Activated CD4-positive, alpha-beta T cell treated with anti-CD3 and anti-CD28 coated beads, Interleukin-2, amount 10 ng/mL, durations not matched to agents 24 days and 14 days (primary cell): Measurements from ENCODE around the gene FAM234B. TPM values are rescaled to one million over a fixed set of nuclear protein-coding genes. Genes with fewer than 3 reads are reported as not detected.

Experiments
- DNase-seq: peaks from one replicate; pipeline ENCODE4 v3.0.0; 2022
- H3K27ac Mint-ChIP-seq: one replicate; pipeline ENCODE4 v1.8.0; 2022; ENCODE audit warnings: mild to moderate bottlenecking, mixed read lengths
- H3K27me3 Mint-ChIP-seq: one replicate; pipeline ENCODE4 v1.8.0; 2022; ENCODE audit warnings: mixed read lengths
- H3K36me3 Mint-ChIP-seq: one replicate; pipeline ENCODE4 v1.8.0; 2022; ENCODE audit warnings: low read depth, mild to moderate bottlenecking, mixed read lengths
- H3K4me1 Mint-ChIP-seq: one replicate; pipeline ENCODE4 v1.8.0; 2021; ENCODE audit warnings: mixed read lengths
- H3K4me3 Mint-ChIP-seq: one replicate; pipeline ENCODE4 v1.8.0; 2022; ENCODE audit warnings: mild to moderate bottlenecking, moderate library complexity, mixed read lengths
- H3K9me3 Mint-ChIP-seq: one replicate; pipeline ENCODE4 v1.8.0; 2021; ENCODE audit warnings: mixed read lengths
- intact Hi-C: fragments of 100-400 bp; cut with micrococcal nuclease; formaldehyde crosslinking; loops from one replicate; pipeline ENCODE4 v1.15.1; 2023
- total RNA-seq: library from RNA; stranded (reverse); gene quantifications from 2 replicates; pipeline ENCODE4 v1.2.3, GENCODE V29; 2022

The FAM234B gene
- total RNA-seq, 1 donor from 2014 or later: 9.0 TPM

GRCh38 chr12:13095266-13095995 is 51.2 kb downstream of the FAM234B start:
- Mint-ChIP-seq H3K27me3 (no peaks in the 10 kb centered on the region), H3K36me3 (no peaks in the 10 kb centered on the region), H3K27ac (no peak overlapping the region), H3K4me1 (peaks cover 24% of the 10 kb centered on the region), H3K9me3 (no peaks in the 10 kb centered on the region), H3K4me3 (no peak overlapping the region)
- intact Hi-C loops: loop anchor here (5.0 kb wide), 2 partner anchors 53 to 308 kb away; partner anchors contain the start of genes APOLD1 and FAM234B
- DNase-seq: no peak

GRCh38 chr12:13097491-13098011 is 53.4 kb downstream of the FAM234B start:
- no peak for DNase-seq
- Mint-ChIP-seq H3K27ac (peak overlapping the region; percentile 6), H3K9me3 (no peaks in the 10 kb centered on the region), H3K4me3 (peak overlapping the region; percentile 44), H3K27me3 (no peaks in the 10 kb centered on the region), H3K36me3 (no peaks in the 10 kb centered on the region), H3K4me1 (peaks cover 36% of the 10 kb centered on the region)
- intact Hi-C loops: loop anchor here (1.0 to 5.0 kb wide), 5 partner anchors 55 to 310 kb away; partner anchors contain the start of genes APOLD1 and FAM234B

GRCh38 chr12:13099066-13099843 is 55.1 kb downstream of the FAM234B start:
- H3K4me1 Mint-ChIP-seq: peaks cover 45% of the 10 kb centered on the region
- peak overlapping the region; percentile 79 for H3K27ac Mint-ChIP-seq
- H3K27me3 Mint-ChIP-seq: no peaks in the 10 kb centered on the region
- no peak for DNase-seq
- H3K9me3 Mint-ChIP-seq: no peaks in the 10 kb centered on the region
- H3K36me3 Mint-ChIP-seq: no peaks in the 10 kb centered on the region
- intact Hi-C loops: loop anchor here (5.0 kb wide), 2 partner anchors 57 to 312 kb away; partner anchors contain the start of genes APOLD1 and FAM234B
- peak overlapping the region; percentile 42 for H3K4me3 Mint-ChIP-seq

GRCh38 chr12:13099844-13100604 is 55.8 kb downstream of the FAM234B start:
- Mint-ChIP-seq H3K27me3 (no peaks in the 10 kb centered on the region), H3K9me3 (no peaks in the 10 kb centered on the region), H3K36me3 (no peaks in the 10 kb centered on the region), H3K4me3 (peak overlapping the region; percentile 77), H3K4me1 (peaks cover 45% of the 10 kb centered on the region), H3K27ac (peak overlapping the region; percentile 89)
- DNase-seq: no peak
- intact Hi-C loops: loop anchor here (5.0 to 10.0 kb wide), 4 partner anchors 58 to 1855 kb away; partner anchors contain the start of genes APOLD1 and FAM234B

GRCh38 chr12:13100605-13100881 is 56.4 kb downstream of the FAM234B start:
- no peak for DNase-seq
- Mint-ChIP-seq H3K9me3 (no peaks in the 10 kb centered on the region), H3K4me3 (peak overlapping the region; percentile 77), H3K36me3 (no peaks in the 10 kb centered on the region), H3K4me1 (peaks cover 45% of the 10 kb centered on the region), H3K27ac (peak overlapping the region; percentile 89), H3K27me3 (no peaks in the 10 kb centered on the region)
- intact Hi-C loops: loop anchor here (5.0 to 10.0 kb wide), 2 partner anchors 247 to 1854 kb away; no protein-coding TSS in a partner anchor

- Mint-ChIP-seq H3K9me3 (no peaks in the 10 kb centered on the region), H3K36me3 (no peaks in the 10 kb centered on the region), H3K4me3 (peak overlapping the region; percentile 77), H3K27ac (peak overlapping the region; percentile 89), H3K4me1 (peaks cover 45% of the 10 kb centered on the region), H3K27me3 (peaks cover 3% of the 10 kb centered on the region)
- intact Hi-C loops: loop anchor here (1.0 to 10.0 kb wide), 6 partner anchors 64 to 1854 kb away; partner anchors contain the start of genes EMP1 and HEBP1
- DNase-seq: peak; percentile 98
These were observed 56.9 kb downstream of the FAM234B start for GRCh38 chr12:13100882-13101769.

DNA sequence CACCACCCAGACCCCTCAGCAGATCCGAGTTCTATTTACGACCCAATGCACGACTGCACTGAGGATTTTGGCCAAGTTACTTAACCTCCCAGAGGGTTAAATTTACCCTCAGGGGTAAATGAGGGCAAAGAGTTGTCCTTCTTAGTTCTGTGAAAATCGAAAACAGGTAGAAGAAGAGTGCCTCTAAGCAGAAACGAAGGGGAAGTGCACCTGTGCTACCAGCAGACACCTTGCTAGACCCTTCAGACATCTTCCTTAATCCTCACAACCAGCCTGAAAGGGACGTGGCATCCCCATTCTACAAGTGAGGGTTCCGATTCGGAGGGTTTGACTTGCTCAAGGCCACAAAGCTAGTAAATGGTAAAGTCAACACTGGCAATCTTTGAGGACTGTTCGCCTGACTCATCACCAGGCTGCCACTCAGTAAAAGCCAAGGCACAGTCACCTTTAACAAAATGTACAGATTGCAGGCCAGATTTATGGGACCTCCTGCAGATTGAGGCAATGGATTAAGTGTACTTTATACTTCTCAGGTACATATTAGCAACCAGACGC is 57.7 kb downstream of the FAM234B start:
- Mint-ChIP-seq H3K36me3 (no peaks in the 10 kb centered on the region), H3K27me3 (peaks cover 4% of the 10 kb centered on the region), H3K27ac (peak overlapping the region; percentile 89), H3K4me3 (peak overlapping the region; percentile 77), H3K9me3 (no peaks in the 10 kb centered on the region), H3K4me1 (peaks cover 45% of the 10 kb centered on the region)
- intact Hi-C loops: loop anchor here (1.0 to 10.0 kb wide), 6 partner anchors 63 to 1853 kb away; partner anchors contain the start of genes EMP1 and HEBP1
- peak; percentile 69 for DNase-seq

GRCh38 chr12:13102461-13103195 is 58.4 kb downstream of the FAM234B start:
- peak overlapping the region; percentile 2 for H3K4me3 Mint-ChIP-seq
- H3K4me1 Mint-ChIP-seq: peaks cover 45% of the 10 kb centered on the region
- intact Hi-C loops: loop anchor here (5.0 to 10.0 kb wide), 2 partner anchors 245 to 1852 kb away; no protein-coding TSS in a partner anchor
- H3K9me3 Mint-ChIP-seq: no peaks in the 10 kb centered on the region
- DNase-seq: no peak
- H3K36me3 Mint-ChIP-seq: no peaks in the 10 kb centered on the region
- peak overlapping the region; percentile 2 for H3K27ac Mint-ChIP-seq
- peaks cover 6% of the 10 kb centered on the region for H3K27me3 Mint-ChIP-seq

DNA sequence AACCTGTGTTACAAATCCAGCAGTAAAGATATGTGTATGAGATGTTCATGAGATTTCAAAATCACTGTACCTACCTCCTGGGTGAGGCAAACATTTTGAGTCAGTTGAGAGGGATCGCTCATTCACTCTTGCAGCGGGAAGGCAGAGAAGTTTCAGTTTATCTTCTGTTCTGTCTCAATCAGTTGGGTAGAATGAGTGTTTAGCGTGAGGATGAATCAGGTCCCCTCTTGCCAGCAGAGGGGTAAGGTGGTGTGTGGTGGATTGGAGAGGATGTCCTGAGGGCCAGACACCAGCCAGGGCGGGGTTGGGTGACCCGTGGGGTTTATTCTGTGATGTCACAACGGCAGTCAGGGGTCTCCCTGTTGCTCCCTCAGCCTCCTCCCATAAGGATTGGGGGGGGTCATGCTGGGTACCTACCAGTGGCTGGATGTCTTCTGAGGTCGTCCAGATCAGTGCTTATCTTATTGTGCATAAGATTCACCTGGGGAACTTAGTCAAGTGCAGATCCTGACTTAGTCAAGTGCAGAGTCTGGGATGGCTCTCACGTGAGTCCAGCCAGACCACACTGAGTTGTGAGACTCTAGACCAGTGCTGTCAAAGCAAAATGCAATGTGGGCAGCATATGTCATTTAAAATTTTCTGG is 59.3 kb downstream of the FAM234B start, which contains the start of gene GSG1:
Gene GSG1 (minus strand): TSS at position 277 of the 643 bp plus-strand sequence. CDS start 155 bp downstream, at position 122.
- DNase-seq: peak; percentile 61
- Mint-ChIP-seq H3K27ac (peak within 1 kb of the TSS; percentile 57), H3K9me3 (no peaks in the 10 kb centered on the region), H3K36me3 (no peaks in the 10 kb centered on the region), H3K4me1 (peaks cover 39% of the 10 kb centered on the region), H3K27me3 (peaks cover 11% of the 10 kb centered on the region), H3K4me3 (no peak within 1 kb of the TSS)
- intact Hi-C loops: loop anchor here (5.0 to 10.0 kb wide), 2 partner anchors 244 to 1851 kb away; no protein-coding TSS in a partner anchor

- Mint-ChIP-seq H3K36me3 (no peaks in the 10 kb centered on the region), H3K4me1 (peaks cover 30% of the 10 kb centered on the region), H3K9me3 (peaks cover 2% of the 10 kb centered on the region), H3K27ac (no peak overlapping the region), H3K27me3 (peaks cover 16% of the 10 kb centered on the region), H3K4me3 (no peak overlapping the region)
- no peak for DNase-seq
- intact Hi-C loops: loop anchor here (5.0 to 10.0 kb wide), 2 partner anchors 243 to 1850 kb away; no protein-coding TSS in a partner anchor
These were observed 60.2 kb downstream of the FAM234B start for GRCh38 chr12:13104409-13104808.

DNA sequence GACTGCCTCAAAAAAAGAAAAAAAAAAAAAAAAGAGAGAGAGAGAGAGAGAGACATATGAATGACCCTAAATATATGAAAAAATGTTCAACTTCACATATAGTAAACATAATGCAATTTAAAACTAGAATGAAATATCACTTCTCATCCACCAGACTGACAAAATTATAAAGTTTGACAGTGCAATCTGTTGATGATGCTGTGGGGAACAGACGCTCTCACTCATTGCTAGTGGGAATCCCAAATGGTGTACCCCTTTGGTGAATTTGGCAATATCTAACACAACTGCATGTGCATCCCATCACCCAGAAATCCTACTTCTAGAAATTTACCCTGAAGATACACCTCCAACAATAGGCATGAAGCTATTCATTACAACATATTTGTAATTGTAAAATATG is 61.6 kb downstream of the FAM234B start:
- Mint-ChIP-seq H3K27ac (no peak overlapping the region), H3K9me3 (peaks cover 3% of the 10 kb centered on the region), H3K27me3 (peaks cover 22% of the 10 kb centered on the region), H3K36me3 (no peaks in the 10 kb centered on the region), H3K4me1 (peaks cover 18% of the 10 kb centered on the region), H3K4me3 (no peak overlapping the region)
- no peak for DNase-seq
- intact Hi-C loops: loop anchor here (10.0 kb wide), 1 partner anchor 1849 kb away; no protein-coding TSS in a partner anchor
